Vagina (tissue), 2 donors: Measurements from ENCODE around the gene RPS6KB1. TPM values are rescaled to one million over a fixed set of nuclear protein-coding genes. Genes with fewer than 3 reads are reported as not detected.

Source experiments
- DNase-seq, 2 donors: peaks; one replicate each; pipeline ENCODE4 v3.0.0-alpha.2; 2017; ENCODE audit errors: extremely low spot score in 2 of 2
- H3K27ac ChIP-seq: fragments of 200-600 bp; sonication (generic); one replicate; pipeline ENCODE4 v1.5.1; 2019
- H3K27me3 ChIP-seq: fragments of 200-600 bp; sonication (generic); one replicate; pipeline ENCODE4 v1.5.1; 2019
- H3K36me3 ChIP-seq, 2 donors: fragments of 200-600 bp; sonication (generic); one replicate each; pipeline ENCODE4 v1.5.1; 2017 to 2019
- H3K4me1 ChIP-seq: fragments of 200-600 bp; sonication (generic); one replicate; pipeline ENCODE4 v1.5.1; 2019
- H3K4me3 ChIP-seq, 2 donors: fragments of 200-600 bp; sonication (generic); 1 replicate in 1 of 2; 2 replicates in 1 of 2; pipeline ENCODE4 v1.5.1; 2016 to 2019
- H3K9me3 ChIP-seq: fragments of 200-600 bp; sonication (generic); one replicate; pipeline ENCODE4 v1.5.1; 2019
- CTCF ChIP-seq, 3 experiments: fragments of 450-650 bp in 2 of 3; fragments of 200-600 bp in 1 of 3; sonication (generic) in 1 of 3; IDR thresholded peaks; one replicate each; pipeline ENCODE4 v1.5.1; 2017 to 2019; ENCODE audit warnings: antibody characterized with exemption in 3 of 3, mild to moderate bottlenecking in 2 of 3, moderate library complexity in 2 of 3
- POLR2A ChIP-seq, 2 donors: fragments of 450-650 bp; IDR thresholded peaks; one replicate each; pipeline ENCODE4 v1.6.1; 2017; ENCODE audit warnings: antibody characterized with exemption in 2 of 2, mild to moderate bottlenecking in 2 of 2, moderate library complexity in 2 of 2
- POLR2AphosphoS5 ChIP-seq, 2 donors: sonication (generic); formaldehyde crosslinking; IDR thresholded peaks; one replicate each; pipeline ENCODE4 v1.9.0; 2017; ENCODE audit warnings: antibody characterized with exemption in 2 of 2, mild to moderate bottlenecking in 2 of 2, low read depth in 1 of 2; ENCODE audit not compliant: insufficient read depth in 1 of 2
- intact Hi-C: fragments of 100-400 bp; cut with DNase I; formaldehyde crosslinking; loops from one replicate; pipeline ENCODE4 v1.15.1; 2023
- total RNA-seq: library from RNA; depleted of rRNA; stranded (reverse); fragments of >200 nt; gene quantifications from one replicate; pipeline ENCODE4 v1.2.3, GENCODE V29; 2016

RPS6KB1 gene
- total RNA-seq, 1 donor from 2014 or later, result 96.7 TPM

- intact Hi-C loops, result no loop called here
- TF ChIP-seq CTCF (IDR thresholded peaks at IDR 0.05) (no peak), POLR2AphosphoS5 (IDR thresholded peaks at IDR 0.05; ENCODE audit: insufficient read depth in 1 of 2, low read depth in 1 of 2) (no peak), POLR2A (IDR thresholded peaks at IDR 0.05) (no peak)
- H3K36me3 ChIP-seq, result peaks cover 0 to 6% of the 10 kb centered on the region in 2 donors
- no peaks in the 10 kb centered on the region for H3K9me3 ChIP-seq
- H3K4me3 ChIP-seq, result peak overlapping the region; percentile 75 to 100
- H3K27me3 ChIP-seq, result no peaks in the 10 kb centered on the region
- H3K27ac ChIP-seq, result peak overlapping the region; percentile 78
- no peak for DNase-seq
- H3K4me1 ChIP-seq, result peaks cover 50% of the 10 kb centered on the region
Observed at GRCh38 chr17:59892251-59892923, 534 bp upstream of the RPS6KB1 start.

GRCh38 chr17:59893676-59894100 is 767 bp downstream of the RPS6KB1 start:
- intact Hi-C loops, result no loop called here
- peaks cover 0 to 6% of the 10 kb centered on the region in 2 donors for H3K36me3 ChIP-seq
- DNase-seq, result no peak
- H3K27me3 ChIP-seq, result no peaks in the 10 kb centered on the region
- H3K9me3 ChIP-seq, result no peaks in the 10 kb centered on the region
- peak overlapping the region; percentile 97 for H3K27ac ChIP-seq
- peak overlapping the region; percentile 75 to 100 for H3K4me3 ChIP-seq
- H3K4me1 ChIP-seq, result peaks cover 55% of the 10 kb centered on the region
- TF ChIP-seq CTCF (IDR thresholded peaks at IDR 0.05), result no peak
- no peak for TF ChIP-seq POLR2A (IDR thresholded peaks at IDR 0.05)
- TF ChIP-seq POLR2AphosphoS5 (IDR thresholded peaks at IDR 0.05; ENCODE audit: insufficient read depth in 1 of 2, low read depth in 1 of 2), result no peak

GRCh38 chr17:59897090-59897489 is 4.2 kb downstream of the RPS6KB1 start:
- no peak overlapping the region for H3K27ac ChIP-seq
- H3K9me3 ChIP-seq, result no peaks in the 10 kb centered on the region
- TF ChIP-seq POLR2A (IDR thresholded peaks at IDR 0.05) (no peak), POLR2AphosphoS5 (IDR thresholded peaks at IDR 0.05; ENCODE audit: insufficient read depth in 1 of 2, low read depth in 1 of 2) (no peak), CTCF (IDR thresholded peaks at IDR 0.05) (no peak)
- intact Hi-C loops, result no loop called here
- H3K27me3 ChIP-seq, result no peaks in the 10 kb centered on the region
- no peak for DNase-seq
- peaks cover 0 to 3% of the 10 kb centered on the region in 2 donors for H3K36me3 ChIP-seq
- no peak overlapping the region for H3K4me3 ChIP-seq
- peaks cover 46% of the 10 kb centered on the region for H3K4me1 ChIP-seq

GRCh38 chr17:59899099-59899498 is 6.2 kb downstream of the RPS6KB1 start:
- no peak overlapping the region for H3K27ac ChIP-seq
- no peaks in the 10 kb centered on the region for H3K9me3 ChIP-seq
- peaks cover 0 to 3% of the 10 kb centered on the region in 2 donors for H3K36me3 ChIP-seq
- no peak overlapping the region for H3K4me3 ChIP-seq
- TF ChIP-seq POLR2A (IDR thresholded peaks at IDR 0.05) (no peak), POLR2AphosphoS5 (IDR thresholded peaks at IDR 0.05; ENCODE audit: insufficient read depth in 1 of 2, low read depth in 1 of 2) (no peak), CTCF (IDR thresholded peaks at IDR 0.05) (no peak)
- no peaks in the 10 kb centered on the region for H3K27me3 ChIP-seq
- peaks cover 41% of the 10 kb centered on the region for H3K4me1 ChIP-seq
- intact Hi-C loops, result no loop called here
- DNase-seq, result no peak

- H3K36me3 ChIP-seq, result no peaks in the 10 kb centered on the region
- peaks cover 21% of the 10 kb centered on the region for H3K4me1 ChIP-seq
- no peaks in the 10 kb centered on the region for H3K27me3 ChIP-seq
- no peaks in the 10 kb centered on the region for H3K9me3 ChIP-seq
- intact Hi-C loops, result no loop called here
- no peak for DNase-seq
- TF ChIP-seq POLR2AphosphoS5 (IDR thresholded peaks at IDR 0.05; ENCODE audit: insufficient read depth in 1 of 2, low read depth in 1 of 2) (no peak), CTCF (IDR thresholded peaks at IDR 0.05) (no peak), POLR2A (IDR thresholded peaks at IDR 0.05) (no peak)
- no peak overlapping the region for H3K4me3 ChIP-seq
- H3K27ac ChIP-seq, result no peak overlapping the region
Observed at GRCh38 chr17:59901604-59902003, 8.7 kb downstream of the RPS6KB1 start.
